ENCODE data around the gene CNGA4.

CNGA4 gene

DNA sequence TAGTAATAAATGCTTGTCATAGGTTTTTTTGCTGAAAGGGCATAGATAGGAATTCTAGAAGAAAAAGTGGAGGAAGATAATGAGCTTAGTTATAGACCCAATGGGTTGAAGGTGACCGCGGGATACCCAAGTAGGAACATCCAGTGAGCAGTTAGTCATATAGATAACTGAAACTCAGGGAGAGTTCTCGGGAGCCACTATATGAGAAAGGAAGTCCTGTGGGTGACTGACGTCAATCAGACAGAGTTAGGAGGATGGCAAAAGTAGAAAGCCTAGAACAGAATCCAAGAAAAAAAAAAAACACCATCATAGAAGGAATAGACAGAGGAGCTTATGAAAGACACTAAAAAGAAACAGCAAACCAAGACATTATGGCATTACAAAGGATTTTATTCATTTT, 1.6 kb upstream of the CNGA4 start:
- no peak for DNase-seq (ENCODE audit: low read depth)
- no peak overlapping the region for H3K4me3 ChIP-seq (ENCODE audit: low read depth, low read length)
- TF ChIP-seq, protein P1, sequence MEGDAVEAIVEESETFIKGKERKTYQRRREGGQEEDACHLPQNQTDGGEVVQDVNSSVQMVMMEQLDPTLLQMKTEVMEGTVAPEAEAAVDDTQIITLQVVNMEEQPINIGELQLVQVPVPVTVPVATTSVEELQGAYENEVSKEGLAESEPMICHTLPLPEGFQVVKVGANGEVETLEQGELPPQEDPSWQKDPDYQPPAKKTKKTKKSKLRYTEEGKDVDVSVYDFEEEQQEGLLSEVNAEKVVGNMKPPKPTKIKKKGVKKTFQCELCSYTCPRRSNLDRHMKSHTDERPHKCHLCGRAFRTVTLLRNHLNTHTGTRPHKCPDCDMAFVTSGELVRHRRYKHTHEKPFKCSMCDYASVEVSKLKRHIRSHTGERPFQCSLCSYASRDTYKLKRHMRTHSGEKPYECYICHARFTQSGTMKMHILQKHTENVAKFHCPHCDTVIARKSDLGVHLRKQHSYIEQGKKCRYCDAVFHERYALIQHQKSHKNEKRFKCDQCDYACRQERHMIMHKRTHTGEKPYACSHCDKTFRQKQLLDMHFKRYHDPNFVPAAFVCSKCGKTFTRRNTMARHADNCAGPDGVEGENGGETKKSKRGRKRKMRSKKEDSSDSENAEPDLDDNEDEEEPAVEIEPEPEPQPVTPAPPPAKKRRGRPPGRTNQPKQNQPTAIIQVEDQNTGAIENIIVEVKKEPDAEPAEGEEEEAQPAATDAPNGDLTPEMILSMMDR (IDR thresholded peaks at IDR 0.05; ENCODE audit: low read depth, low read length): no peak
- TF ChIP-seq, protein P2, sequence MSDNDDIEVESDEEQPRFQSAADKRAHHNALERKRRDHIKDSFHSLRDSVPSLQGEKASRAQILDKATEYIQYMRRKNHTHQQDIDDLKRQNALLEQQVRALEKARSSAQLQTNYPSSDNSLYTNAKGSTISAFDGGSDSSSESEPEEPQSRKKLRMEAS (IDR thresholded peaks at IDR 0.05; ENCODE audit: low read depth, low read length): no peak
- TF ChIP-seq MYC (IDR thresholded peaks at IDR 0.05; ENCODE audit: low read depth, low read length) (no peak), POLR2A (IDR thresholded peaks at IDR 0.05; ENCODE audit: extremely low read depth, insufficient read length) (no peak)

DNA sequence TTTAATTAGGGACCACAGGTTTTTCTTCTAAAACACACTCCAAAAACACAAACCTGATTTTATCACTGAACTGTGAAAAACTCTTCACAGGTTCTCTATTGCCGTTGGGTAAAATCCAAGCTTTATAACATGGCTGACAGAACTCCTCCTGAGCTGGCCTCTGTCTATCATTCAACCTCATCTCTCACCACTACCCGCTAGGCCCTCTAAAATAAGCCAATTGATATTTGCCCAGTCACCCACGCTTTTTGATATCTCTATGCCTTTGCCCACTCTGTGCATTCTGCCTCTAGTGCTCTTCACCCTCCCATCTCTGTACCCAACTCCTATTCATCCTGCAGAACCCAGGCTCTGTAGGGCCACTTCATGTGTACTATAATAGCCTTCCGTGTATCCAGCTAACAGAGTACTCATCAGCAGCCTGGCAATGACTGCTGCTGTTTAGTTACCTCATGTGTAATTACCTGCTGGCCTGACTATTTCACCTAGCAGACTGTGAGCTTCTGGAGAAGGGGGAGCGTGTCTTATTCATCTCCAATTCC, 1.1 kb upstream of the CNGA4 start:
- DNase-seq (ENCODE audit: low read depth): no peak
- TF ChIP-seq POLR2A (IDR thresholded peaks at IDR 0.05; ENCODE audit: extremely low read depth, insufficient read length) (no peak), MYC (IDR thresholded peaks at IDR 0.05; ENCODE audit: low read depth, low read length) (no peak)
- TF ChIP-seq, protein P2 (IDR thresholded peaks at IDR 0.05; ENCODE audit: low read depth, low read length): no peak
- TF ChIP-seq, protein P1 (IDR thresholded peaks at IDR 0.05; ENCODE audit: low read depth, low read length): no peak
- no peak overlapping the region for H3K4me3 ChIP-seq (ENCODE audit: low read depth, low read length)

DNA sequence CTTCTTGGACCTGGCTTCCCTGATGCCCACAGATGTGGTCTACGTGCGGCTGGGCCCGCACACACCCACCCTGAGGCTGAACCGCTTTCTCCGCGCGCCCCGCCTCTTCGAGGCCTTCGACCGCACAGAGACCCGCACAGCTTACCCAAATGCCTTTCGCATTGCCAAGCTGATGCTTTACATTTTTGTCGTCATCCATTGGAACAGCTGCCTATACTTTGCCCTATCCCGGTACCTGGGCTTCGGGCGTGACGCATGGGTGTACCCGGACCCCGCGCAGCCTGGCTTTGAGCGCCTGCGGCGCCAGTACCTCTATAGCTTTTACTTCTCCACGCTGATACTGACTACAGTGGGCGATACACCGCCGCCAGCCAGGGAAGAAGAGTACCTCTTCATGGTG, 1.2 kb downstream of the CNGA4 start:
- TF ChIP-seq MYC (IDR thresholded peaks at IDR 0.05; ENCODE audit: low read depth, low read length): no peak
- TF ChIP-seq, protein P1 (IDR thresholded peaks at IDR 0.05; ENCODE audit: low read depth, low read length): no peak
- TF ChIP-seq, protein P2 (IDR thresholded peaks at IDR 0.05; ENCODE audit: low read depth, low read length): no peak
- no peak for TF ChIP-seq POLR2A (IDR thresholded peaks at IDR 0.05; ENCODE audit: extremely low read depth, insufficient read length)
- H3K4me3 ChIP-seq (ENCODE audit: low read depth, low read length): no peak overlapping the region
- DNase-seq (ENCODE audit: low read depth): no peak

DNA sequence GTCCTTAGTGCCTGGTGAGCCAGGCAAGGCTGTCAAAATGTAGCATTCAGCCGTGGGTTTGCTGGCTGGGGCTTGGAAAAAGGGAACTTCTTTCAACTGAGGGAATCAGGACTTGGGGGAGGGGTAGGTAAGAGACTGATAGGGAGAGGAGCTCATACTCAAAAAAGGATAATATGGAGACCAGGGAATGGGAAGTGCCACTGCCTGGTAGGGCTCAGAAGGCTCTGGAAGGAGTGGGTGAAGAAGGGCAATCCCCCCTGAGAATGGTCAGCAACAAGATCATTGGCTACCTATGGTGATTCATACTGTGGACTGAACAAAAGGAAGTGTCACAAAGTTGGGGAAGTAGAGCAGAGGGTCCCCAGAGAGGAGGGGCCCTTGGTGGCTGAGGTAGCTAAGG, 1.9 kb downstream of the CNGA4 start:
- TF ChIP-seq, protein P1 (IDR thresholded peaks at IDR 0.05; ENCODE audit: low read depth, low read length): no peak
- peak; percentile 68 for DNase-seq (ENCODE audit: low read depth)
- H3K4me3 ChIP-seq (ENCODE audit: low read depth, low read length): no peak overlapping the region

DNA sequence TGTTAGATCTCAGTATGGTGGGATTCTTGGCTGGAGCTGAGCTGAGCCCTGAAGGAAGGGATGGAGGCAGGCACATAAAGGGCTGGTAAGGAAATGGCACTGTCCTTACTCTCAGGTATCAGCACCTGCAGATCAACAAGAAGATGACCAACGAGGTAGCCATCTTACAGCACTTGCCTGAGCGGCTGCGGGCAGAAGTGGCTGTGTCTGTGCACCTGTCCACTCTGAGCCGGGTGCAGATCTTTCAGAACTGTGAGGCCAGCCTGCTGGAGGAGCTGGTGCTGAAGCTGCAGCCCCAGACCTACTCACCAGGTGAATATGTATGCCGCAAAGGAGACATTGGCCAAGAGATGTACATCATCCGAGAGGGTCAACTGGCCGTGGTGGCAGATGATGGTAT, 2.4 kb downstream of the CNGA4 start:
- no peak for DNase-seq (ENCODE audit: low read depth)
- TF ChIP-seq, protein P1 (IDR thresholded peaks at IDR 0.05; ENCODE audit: low read depth, low read length): no peak
- no peak for TF ChIP-seq POLR2A (IDR thresholded peaks at IDR 0.05; ENCODE audit: extremely low read depth, insufficient read length)
- no peak for TF ChIP-seq MYC (IDR thresholded peaks at IDR 0.05; ENCODE audit: low read depth, low read length)
- TF ChIP-seq, protein P2 (IDR thresholded peaks at IDR 0.05; ENCODE audit: low read depth, low read length): no peak
- H3K4me3 ChIP-seq (ENCODE audit: low read depth, low read length): no peak overlapping the region

DNA sequence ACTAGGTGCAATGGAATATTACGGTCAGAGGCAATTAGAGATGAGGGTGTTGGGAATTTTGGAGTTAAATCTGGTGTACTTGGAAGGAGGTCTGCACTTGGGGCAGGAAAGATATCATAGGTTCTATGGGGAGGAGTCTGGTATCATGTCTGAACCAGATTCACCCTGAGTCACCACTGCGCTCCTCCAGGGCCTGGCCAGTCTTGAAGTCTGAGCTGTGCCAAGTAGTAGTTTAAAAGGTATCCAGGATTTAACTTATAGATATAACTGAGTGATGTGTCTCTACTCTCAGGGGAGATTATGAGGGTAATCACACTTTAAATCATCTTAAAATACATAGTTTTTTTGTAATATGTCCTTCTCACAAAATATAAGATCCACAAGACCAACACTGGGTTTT, 6.6 kb downstream of the CNGA4 start:
- DNase-seq (ENCODE audit: low read depth): no peak
- no peak overlapping the region for H3K4me3 ChIP-seq (ENCODE audit: low read depth, low read length)
- TF ChIP-seq, protein P1 (IDR thresholded peaks at IDR 0.05; ENCODE audit: low read depth, low read length): no peak
- TF ChIP-seq MYC (IDR thresholded peaks at IDR 0.05; ENCODE audit: low read depth, low read length): no peak
- TF ChIP-seq, protein P2 (IDR thresholded peaks at IDR 0.05; ENCODE audit: low read depth, low read length): no peak
- TF ChIP-seq POLR2A (IDR thresholded peaks at IDR 0.05; ENCODE audit: extremely low read depth, insufficient read length): no peak
